ENCODE data around the gene RREB1. TPM values are rescaled to one million over a fixed set of nuclear protein-coding genes. Genes with fewer than 3 reads are reported as not detected.

The RREB1 gene
- total RNA-seq, 1 experiment from 2014 or later: 16.5 TPM

DNA sequence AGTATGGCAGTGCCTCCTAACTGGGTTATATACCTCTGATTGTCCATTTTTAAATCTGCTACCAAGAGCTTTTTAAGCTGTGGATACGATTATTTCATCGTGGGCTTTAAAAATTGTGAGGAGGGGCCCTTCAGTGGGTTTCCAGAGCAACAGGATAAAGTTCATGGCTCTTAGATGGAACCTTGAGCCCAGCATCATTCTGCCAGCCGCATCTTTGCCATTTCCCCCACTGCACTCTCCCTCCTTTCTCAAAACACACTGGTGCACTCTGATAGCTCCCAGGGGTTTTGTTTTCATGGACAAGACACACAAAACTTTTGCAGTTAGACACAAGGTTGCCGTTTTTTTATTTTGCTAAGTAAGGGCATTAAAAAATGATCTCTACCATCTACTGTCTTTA, 54.1 kb downstream of the RREB1 start:
- Histone ChIP-seq H3K9me3 (no peaks in the 10 kb centered on the region), H3K36me3 (peaks cover 16% of the 10 kb centered on the region), H3K4me3 (no peak overlapping the region), H3K27me3 (no peaks in the 10 kb centered on the region)
- DNase-seq: no peak

DNA sequence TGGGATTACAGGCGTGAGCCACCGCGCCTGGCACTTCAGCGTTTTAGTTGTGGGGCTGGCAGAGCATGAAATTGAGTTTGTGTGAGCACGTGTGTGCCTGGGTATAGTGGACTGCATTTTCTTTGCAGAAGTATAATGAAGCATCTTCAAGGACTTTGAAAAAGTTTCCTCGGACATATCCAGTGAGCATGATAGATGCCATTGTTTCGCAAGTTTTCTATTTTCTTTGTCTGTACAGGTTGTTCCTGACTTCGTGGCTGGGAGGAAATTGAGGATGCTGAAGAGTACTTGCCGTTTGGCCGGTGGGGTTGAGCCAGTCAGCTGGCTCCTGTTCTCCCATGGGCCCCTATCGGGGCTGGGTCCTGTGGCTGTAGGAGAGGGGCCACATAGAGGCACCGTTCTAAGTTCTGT, 55.9 kb downstream of the RREB1 start:
- no peak overlapping the region for H3K4me3 ChIP-seq

DNA sequence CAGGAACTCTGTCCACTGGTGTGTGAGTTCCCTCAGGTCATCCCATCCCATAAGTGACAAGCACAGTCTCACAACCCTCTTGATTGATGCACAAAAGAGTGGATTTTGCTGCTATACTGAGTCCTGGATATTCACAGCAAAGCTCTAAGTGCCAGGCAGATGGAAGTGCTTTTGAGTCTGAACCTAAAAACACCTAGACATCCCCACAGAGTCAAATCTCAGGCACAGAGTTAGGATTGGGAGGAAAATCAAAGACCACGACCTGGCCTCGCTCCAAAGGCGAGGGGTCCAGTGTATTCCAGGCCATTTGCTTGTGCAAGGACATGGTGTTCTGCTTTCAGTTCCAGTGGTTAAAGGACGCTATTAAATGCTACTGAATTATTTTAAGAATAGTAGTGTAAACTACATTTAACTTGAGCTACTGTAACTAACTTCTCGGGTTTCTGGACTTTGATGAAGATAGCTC, 56.8 kb downstream of the RREB1 start:
- Histone ChIP-seq H3K36me3 (peaks cover 16% of the 10 kb centered on the region), H3K9me3 (no peaks in the 10 kb centered on the region), H3K27me3 (no peaks in the 10 kb centered on the region), H3K4me3 (no peak overlapping the region)
- DNase-seq: no peak

More for the DNA sequence above, 55.9 kb downstream of the RREB1 start:
- Histone ChIP-seq H3K36me3 (peaks cover 16% of the 10 kb centered on the region), H3K27me3 (no peaks in the 10 kb centered on the region), H3K9me3 (no peaks in the 10 kb centered on the region)
- DNase-seq: no peak

- no peak for DNase-seq
- no peak overlapping the region for H3K4me3 ChIP-seq
- peaks cover 16% of the 10 kb centered on the region for H3K36me3 ChIP-seq
- no peaks in the 10 kb centered on the region for H3K27me3 ChIP-seq
- no peaks in the 10 kb centered on the region for H3K9me3 ChIP-seq
Measured at GRCh38 chr6:7165002-7165889, 57.5 kb downstream of the RREB1 start.

GRCh38 chr6:7165890-7166267, 58.1 kb downstream of the RREB1 start:
- no peaks in the 10 kb centered on the region for H3K9me3 ChIP-seq
- peaks cover 16% of the 10 kb centered on the region for H3K36me3 ChIP-seq
- H3K4me3 ChIP-seq: no peak overlapping the region
- no peak for DNase-seq
- H3K27me3 ChIP-seq: no peaks in the 10 kb centered on the region

DNA sequence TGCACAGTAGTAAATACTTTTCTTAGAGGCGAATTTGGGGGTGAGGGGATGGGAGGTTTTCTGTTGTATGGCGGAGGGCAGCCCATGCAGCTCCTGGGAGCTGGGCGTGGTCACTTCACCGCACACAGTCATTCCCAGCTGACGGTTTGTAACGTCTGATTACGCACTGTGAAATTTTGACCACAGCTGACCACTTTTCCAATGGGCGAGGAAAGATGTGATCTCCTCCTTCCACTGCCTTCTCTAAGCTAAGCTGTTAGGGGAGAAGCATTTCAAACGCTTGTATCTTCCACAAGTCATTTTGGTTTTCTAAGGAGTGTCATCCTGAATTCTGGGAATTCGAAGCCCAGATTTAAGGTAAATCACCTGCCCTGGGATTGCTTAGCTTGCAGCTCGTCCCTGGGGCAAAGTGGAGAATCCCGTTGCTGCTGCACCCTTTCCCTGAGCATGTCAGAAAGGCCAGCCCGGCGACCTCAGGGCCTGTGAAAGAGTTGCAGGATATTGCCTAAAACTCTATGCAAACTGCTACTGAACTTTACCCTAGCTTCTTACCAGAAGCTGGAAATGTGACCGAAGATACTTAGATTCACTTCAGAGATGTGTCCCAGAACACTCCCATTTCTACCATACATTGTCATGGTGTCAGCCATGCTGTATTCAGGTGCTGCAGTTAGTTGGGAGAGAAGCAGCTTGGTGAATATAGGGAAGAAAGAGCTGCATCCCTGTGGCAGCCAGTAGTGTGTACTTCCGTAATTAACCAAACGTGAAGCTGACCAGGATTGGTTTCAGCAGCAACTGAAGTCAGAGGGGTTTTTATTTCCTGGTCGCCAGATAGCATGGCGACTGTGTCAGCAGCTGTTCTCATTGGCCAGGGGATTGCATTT, 58.9 kb downstream of the RREB1 start:
- no peak for DNase-seq
- H3K9me3 ChIP-seq: no peaks in the 10 kb centered on the region
- no peaks in the 10 kb centered on the region for H3K27me3 ChIP-seq
- H3K36me3 ChIP-seq: peaks cover 16% of the 10 kb centered on the region
- no peak overlapping the region for H3K4me3 ChIP-seq

GRCh38 chr6:7169296-7169721, 61.5 kb downstream of the RREB1 start:
- Histone ChIP-seq H3K4me3 (no peak overlapping the region), H3K27me3 (no peaks in the 10 kb centered on the region), H3K9me3 (no peaks in the 10 kb centered on the region), H3K36me3 (peaks cover 10% of the 10 kb centered on the region)
- DNase-seq: no peak

GRCh38 chr6:7170117-7170732, 62.5 kb downstream of the RREB1 start:
- no peak for DNase-seq
- Histone ChIP-seq H3K4me3 (no peak overlapping the region), H3K27me3 (no peaks in the 10 kb centered on the region)

GRCh38 chr6:7171119-7171518, 63.4 kb downstream of the RREB1 start:
- no peak overlapping the region for H3K4me3 ChIP-seq
- H3K36me3 ChIP-seq: peaks cover 2% of the 10 kb centered on the region
- no peaks in the 10 kb centered on the region for H3K9me3 ChIP-seq
- no peaks in the 10 kb centered on the region for H3K27me3 ChIP-seq
- DNase-seq: no peak

More at GRCh38 chr6:7170117-7170732, 62.5 kb downstream of the RREB1 start:
- Histone ChIP-seq H3K36me3 (peaks cover 5% of the 10 kb centered on the region), H3K9me3 (no peaks in the 10 kb centered on the region)

GRCh38 chr6:7171733-7172132, 64.0 kb downstream of the RREB1 start:
- H3K36me3 ChIP-seq: peaks cover 5% of the 10 kb centered on the region
- DNase-seq: no peak
- H3K9me3 ChIP-seq: no peaks in the 10 kb centered on the region
- H3K27me3 ChIP-seq: no peaks in the 10 kb centered on the region
- no peak overlapping the region for H3K4me3 ChIP-seq

DNA sequence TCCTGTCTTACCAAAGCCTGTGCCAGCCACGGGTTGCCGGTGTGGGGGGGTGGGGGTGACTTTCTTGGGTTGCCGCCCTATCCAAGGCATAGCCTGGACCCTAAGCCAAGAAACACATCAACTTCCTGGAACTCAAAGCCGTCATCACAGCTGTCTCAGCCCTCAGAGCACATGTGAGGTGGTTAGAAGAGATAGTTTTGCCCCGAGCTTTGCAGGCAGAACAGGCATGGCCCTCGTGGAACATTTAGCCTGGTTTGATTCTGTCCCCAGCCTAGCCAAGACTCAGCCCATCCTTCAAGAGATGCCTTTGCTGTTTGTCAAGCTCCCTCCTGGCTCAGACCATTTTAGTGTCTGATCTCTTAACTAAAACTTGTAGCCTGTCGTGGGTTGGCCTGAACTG, 64.9 kb downstream of the RREB1 start:
- peaks cover 11% of the 10 kb centered on the region for H3K36me3 ChIP-seq
- H3K4me3 ChIP-seq: no peak overlapping the region
- no peaks in the 10 kb centered on the region for H3K9me3 ChIP-seq
- DNase-seq: peak; percentile 98
- no peaks in the 10 kb centered on the region for H3K27me3 ChIP-seq

GRCh38 chr6:7173843-7174503, 66.2 kb downstream of the RREB1 start:
- DNase-seq: no peak
- Histone ChIP-seq H3K9me3 (no peaks in the 10 kb centered on the region), H3K27me3 (no peaks in the 10 kb centered on the region), H3K4me3 (no peak overlapping the region), H3K36me3 (peaks cover 24% of the 10 kb centered on the region)

GRCh38 chr6:7175462-7175861, 67.7 kb downstream of the RREB1 start:
- no peak for DNase-seq
- H3K36me3 ChIP-seq: peaks cover 37% of the 10 kb centered on the region
- H3K27me3 ChIP-seq: no peaks in the 10 kb centered on the region
- H3K4me3 ChIP-seq: no peak overlapping the region
- no peaks in the 10 kb centered on the region for H3K9me3 ChIP-seq

GRCh38 chr6:7176208-7176607, 68.4 kb downstream of the RREB1 start:
- H3K36me3 ChIP-seq: peaks cover 45% of the 10 kb centered on the region
- no peaks in the 10 kb centered on the region for H3K9me3 ChIP-seq
- no peak for DNase-seq
- H3K27me3 ChIP-seq: no peaks in the 10 kb centered on the region
- H3K4me3 ChIP-seq: no peak overlapping the region

- H3K27me3 ChIP-seq: no peaks in the 10 kb centered on the region
- H3K4me3 ChIP-seq: no peak overlapping the region
- no peaks in the 10 kb centered on the region for H3K9me3 ChIP-seq
- H3K36me3 ChIP-seq: peaks cover 66% of the 10 kb centered on the region
- no peak for DNase-seq
Measured at GRCh38 chr6:7178280-7178679, 70.5 kb downstream of the RREB1 start.

DNA sequence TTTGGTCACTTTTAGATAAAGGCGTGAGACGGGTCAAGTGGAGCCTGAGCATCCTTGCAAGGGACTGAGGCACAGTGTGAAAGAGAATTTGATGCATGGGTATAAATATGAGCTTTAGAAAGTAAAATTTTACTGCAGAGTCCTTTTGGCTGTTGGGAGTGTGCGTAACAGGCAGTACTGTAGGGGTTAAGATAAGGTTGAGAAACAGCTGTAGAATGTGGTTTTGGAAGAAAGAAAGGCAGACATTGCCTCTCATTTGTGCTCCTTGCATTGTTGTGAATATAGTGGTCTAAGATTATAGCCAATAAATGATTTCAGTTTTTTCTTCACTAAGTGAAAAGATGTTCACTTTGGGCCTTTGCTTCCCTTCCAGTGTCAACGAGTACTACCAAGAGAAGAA, 73.0 kb downstream of the RREB1 start:
- Histone ChIP-seq H3K27me3 (no peaks in the 10 kb centered on the region), H3K9me3 (no peaks in the 10 kb centered on the region), H3K36me3 (peaks cover 84% of the 10 kb centered on the region), H3K4me3 (no peak overlapping the region)
- DNase-seq: no peak
